Liver (tissue), 9 donors: ENCODE results near the gene CST7. TPM values are rescaled to one million over a fixed set of nuclear protein-coding genes. Genes with fewer than 3 reads are reported as not detected.
A peak's percentile ranks its signal among the peaks of the same experiment; 100 is the strongest.

Source experiments
- DNase-seq: peaks from one replicate; pipeline ENCODE4 v3.0.0-alpha.2; 2017; ENCODE audit warnings: low spot score
- H3K27ac ChIP-seq, 2 donors: one replicate each; pipeline ENCODE4 v1.7.0; 2013; ENCODE audit warnings: inconsistent platforms in 2 of 2, low read length in 2 of 2, control low read depth in 1 of 2, low read depth in 1 of 2, mild to moderate bottlenecking in 1 of 2
- H3K27me3 ChIP-seq, 4 donors: one replicate each; pipeline versions ENCODE4 v1.6.1 to v1.7.0; 2013; ENCODE audit warnings: low read length in 3 of 4, inconsistent platforms in 1 of 4, mild to moderate bottlenecking in 1 of 4, moderate library complexity in 1 of 4; ENCODE audit not compliant: control insufficient read depth in 4 of 4, insufficient read depth in 4 of 4
- H3K36me3 ChIP-seq, 4 donors: one replicate each; pipeline versions ENCODE4 v1.6.1 to v1.7.0; 2013; ENCODE audit warnings: low read length in 3 of 4, mild to moderate bottlenecking in 3 of 4, low read depth in 1 of 4, moderate library complexity in 1 of 4; ENCODE audit not compliant: control insufficient read depth in 4 of 4, insufficient read depth in 3 of 4
- H3K4me1 ChIP-seq, 4 donors: one replicate each; pipeline versions ENCODE4 v1.6.1 to v1.7.0; 2013; ENCODE audit warnings: low read length in 3 of 4, mild to moderate bottlenecking in 3 of 4, moderate library complexity in 1 of 4; ENCODE audit not compliant: control insufficient read depth in 4 of 4, insufficient read depth in 4 of 4
- H3K4me3 ChIP-seq, 3 donors: one replicate each; pipeline versions ENCODE4 v1.6.1 to v1.7.0; 2013; ENCODE audit warnings: low read length in 3 of 3, control low read depth in 1 of 3, low read depth in 1 of 3, mild to moderate bottlenecking in 1 of 3
- H3K9ac ChIP-seq, 2 donors: one replicate each; pipeline ENCODE4 v1.7.0; 2013; ENCODE audit warnings: low read length in 2 of 2, mild to moderate bottlenecking in 2 of 2, moderate library complexity in 2 of 2, control low read depth in 1 of 2, low read depth in 1 of 2
- H3K9me3 ChIP-seq, 4 donors: one replicate each; pipeline versions ENCODE4 v1.6.1 to v1.7.0; 2013; ENCODE audit warnings: low read length in 3 of 4; ENCODE audit not compliant: control insufficient read depth in 4 of 4
- ATF3 ChIP-seq: IDR thresholded peaks from 2 replicates; pipeline ENCODE4 v1.6.1; 2016; ENCODE audit warnings: antibody characterized with exemption
- CTCF ChIP-seq: fragments of 150-350 bp; IDR thresholded peaks from 2 replicates; pipeline ENCODE4 v1.5.1; 2017; ENCODE audit warnings: improper control_type of control experiment, low read depth, low read length; ENCODE audit not compliant: missing input control
- EGR1 ChIP-seq, 2 donors: IDR thresholded peaks; 2 replicates each; pipeline ENCODE4 v1.6.1; 2016 to 2018; ENCODE audit warnings: antibody characterized with exemption in 2 of 2, low read depth in 2 of 2
- FOXA1 ChIP-seq: IDR thresholded peaks from 2 replicates; pipeline ENCODE4 v1.6.1; 2016; ENCODE audit warnings: antibody characterized with exemption
- FOXA2 ChIP-seq: IDR thresholded peaks from 2 replicates; pipeline ENCODE4 v1.6.1; 2016; ENCODE audit warnings: antibody characterized with exemption
- GABPA ChIP-seq, 2 donors: IDR thresholded peaks in 1 of 2; conservative IDR thresholded peaks in 1 of 2; 2 replicates each; pipeline ENCODE4 v1.6.1; 2016; ENCODE audit warnings: antibody characterized with exemption in 2 of 2, mild to moderate bottlenecking in 1 of 2, moderate library complexity in 1 of 2
- HNF4A ChIP-seq, 2 donors: conservative IDR thresholded peaks; 2 replicates each; pipeline ENCODE4 v1.6.1; 2016; ENCODE audit warnings: antibody characterized with exemption in 2 of 2, mild to moderate bottlenecking in 2 of 2
- HNF4G ChIP-seq: IDR thresholded peaks from 2 replicates; pipeline ENCODE4 v1.6.1; 2016; ENCODE audit warnings: antibody characterized with exemption
- MAX ChIP-seq: IDR thresholded peaks from 2 replicates; pipeline ENCODE4 v1.6.1; 2016; ENCODE audit warnings: antibody characterized with exemption
- NR2F2 ChIP-seq: IDR thresholded peaks from 2 replicates; pipeline ENCODE4 v1.6.1; 2016; ENCODE audit warnings: antibody characterized with exemption
- RAD21 ChIP-seq, 2 donors: IDR thresholded peaks; 2 replicates each; pipeline ENCODE4 v1.6.1; 2016; ENCODE audit warnings: antibody characterized with exemption in 2 of 2, mild to moderate bottlenecking in 2 of 2
- REST ChIP-seq: IDR thresholded peaks from 2 replicates; pipeline ENCODE4 v1.6.1; 2016; ENCODE audit warnings: antibody characterized with exemption, mild to moderate bottlenecking
- RXRA ChIP-seq, 2 donors: IDR thresholded peaks; 2 replicates each; pipeline ENCODE4 v1.6.1; 2017 to 2018; ENCODE audit warnings: antibody characterized with exemption in 2 of 2, mild to moderate bottlenecking in 1 of 2
- SP1 ChIP-seq: IDR thresholded peaks from 2 replicates; pipeline ENCODE4 v1.6.1; 2018; ENCODE audit warnings: antibody characterized with exemption, mild to moderate bottlenecking
- TAF1 ChIP-seq: conservative IDR thresholded peaks from 2 replicates; pipeline ENCODE4 v1.6.1; 2016; ENCODE audit warnings: antibody characterized with exemption, mild to moderate bottlenecking
- YY1 ChIP-seq: IDR thresholded peaks from 2 replicates; pipeline ENCODE4 v1.6.1; 2016; ENCODE audit warnings: antibody characterized with exemption, mild to moderate bottlenecking
- ZBTB33 ChIP-seq: IDR thresholded peaks from 2 replicates; pipeline ENCODE4 v1.6.1; 2016; ENCODE audit warnings: antibody characterized with exemption
- WGBS: extraction: QIAGEN DNeasy Blood & Tissue Kit; methylation state at CpG from one replicate; pipeline ENCODE4 v1.1.7; 2013; 5-methylcytosine and 5-hydroxymethylcytosine counted together
- polyA plus RNA-seq, 2 donors: library from polyadenylated mRNA; stranded (reverse) in 1 of 2; unstranded in 1 of 2; fragments of 200-250 nt in 1 of 2; fragments of >200 nt in 1 of 2; fragmentation: Nextera tagmentation in 1 of 2; extraction: Ambion mirVana in 1 of 2; gene quantifications; one replicate each; pipeline versions ENCODE4 v1.2.1 to v1.2.3, GENCODE V29; 2013 to 2015
- total RNA-seq, 2 donors: library from RNA; depleted of rRNA; stranded (reverse); fragments of >200 nt; gene quantifications; one replicate each; pipeline ENCODE4 v1.2.3, GENCODE V29; 2014
- donor health status: healthy.
- donor health status: healthy.
- donor health status: healthy.
- donor health status: healthy.
- donor health status: healthy.

The CST7 gene
- total and polyA plus RNA-seq, 4 donors, result 1.5 to 15.1 (median 2.7) TPM

GRCh38 chr20:24957326-24958016 is 8.4 kb downstream of the CST7 start:
- TF ChIP-seq SP1, result no peak
- TF ChIP-seq MAX, result no peak
- no peak for TF ChIP-seq CTCF
- no peak for TF ChIP-seq NR2F2
- TF ChIP-seq ZBTB33, result no peak
- TF ChIP-seq EGR1 (IDR thresholded peaks at IDR 0.05; ENCODE audit: low read depth in 2 of 2), result no peak
- no peak for TF ChIP-seq YY1
- no peak for TF ChIP-seq REST
- no peak for TF ChIP-seq FOXA1
- no peak for TF ChIP-seq FOXA2
- no peaks in the 10 kb centered on the region for H3K27me3 ChIP-seq
- no peak overlapping the region for H3K4me3 ChIP-seq
- DNase-seq, result peak; percentile 26
- no peak overlapping the region for H3K9ac ChIP-seq
- H3K9me3 ChIP-seq, result no peaks in the 10 kb centered on the region
- no peak overlapping the region for H3K27ac ChIP-seq
- WGBS, result 95% methylated on average over 18 of the region's 18 CpGs
- H3K36me3 ChIP-seq, result peaks cover 22 to 55% (median 50%) of the 10 kb centered on the region in 4 donors
- H3K4me1 ChIP-seq, result peaks cover 0 to 19% (median 13%) of the 10 kb centered on the region in 4 donors

GRCh38 chr20:24958506-24959385 is 9.7 kb downstream of the CST7 start:
- Histone ChIP-seq H3K9ac (no peak overlapping the region), H3K27me3 (no peaks in the 10 kb centered on the region), H3K4me3 (no peak overlapping the region), H3K4me1 (peaks cover 0 to 7% (median 5%) of the 10 kb centered on the region in 4 donors), H3K9me3 (no peaks in the 10 kb centered on the region), H3K27ac (no peak overlapping the region), H3K36me3 (peaks cover 29 to 68% (median 63%) of the 10 kb centered on the region in 4 donors)
- DNase-seq, result peak; percentile 28
- WGBS, result 91% methylated on average over 20 of the region's 20 CpGs
- TF ChIP-seq MAX (no peak), YY1 (no peak), HNF4G (no peak), CTCF (no peak), FOXA2 (no peak), ZBTB33 (no peak), RXRA (IDR thresholded peaks at IDR 0.05) (no peak), GABPA (IDR thresholded peaks at IDR 0.05 in 1 of 2, conservative IDR thresholded peaks at IDR 0.05 in 1 of 2) (no peak), TAF1 (no peak), RAD21 (IDR thresholded peaks at IDR 0.05) (no peak), HNF4A (conservative IDR thresholded peaks at IDR 0.05) (no peak), ATF3 (no peak)
